Activated T-helper 9 cell treated with anti-CD3 and anti-CD28 coated beads, Interleukin-2, amount 50 U/mL, for 16 hours (primary cell): ENCODE measurements around the gene SERPINE1.
"Not testable (repeated sequence)": the region's sequence is repeated elsewhere in the genome, so short reads cannot be mapped to it uniquely, and the experiment has no call there.

Source experiments
- DNase-seq: peaks from one replicate; pipeline ENCODE4 v3.0.0-alpha.2; 2020; ENCODE audit warnings: low read depth

Gene SERPINE1

DNA sequence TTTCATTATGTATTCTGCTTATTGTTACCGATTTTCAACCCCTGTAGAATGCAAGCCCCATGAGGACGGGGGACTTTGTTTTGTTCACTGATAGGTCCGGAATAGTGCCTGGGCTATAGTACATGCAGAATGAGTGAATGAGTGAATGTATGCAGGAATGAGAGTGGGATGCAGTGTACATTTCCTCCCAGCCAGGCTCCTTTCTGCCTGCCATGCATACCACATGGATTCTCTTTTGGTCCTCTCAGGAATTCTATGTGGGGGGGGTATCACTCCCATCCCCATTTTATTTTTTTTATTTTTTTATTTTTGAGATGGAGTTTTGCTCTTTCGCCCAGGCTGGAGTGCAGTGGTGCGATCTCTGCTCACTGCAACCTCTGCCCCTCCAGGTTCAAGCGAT, 24.9 kb upstream of the SERPINE1 start:
- DNase-seq, result no peak

GRCh38 chr7:101103701-101104100, 23.2 kb upstream of the SERPINE1 start:
- DNase-seq, result not testable (repeated sequence)

DNA sequence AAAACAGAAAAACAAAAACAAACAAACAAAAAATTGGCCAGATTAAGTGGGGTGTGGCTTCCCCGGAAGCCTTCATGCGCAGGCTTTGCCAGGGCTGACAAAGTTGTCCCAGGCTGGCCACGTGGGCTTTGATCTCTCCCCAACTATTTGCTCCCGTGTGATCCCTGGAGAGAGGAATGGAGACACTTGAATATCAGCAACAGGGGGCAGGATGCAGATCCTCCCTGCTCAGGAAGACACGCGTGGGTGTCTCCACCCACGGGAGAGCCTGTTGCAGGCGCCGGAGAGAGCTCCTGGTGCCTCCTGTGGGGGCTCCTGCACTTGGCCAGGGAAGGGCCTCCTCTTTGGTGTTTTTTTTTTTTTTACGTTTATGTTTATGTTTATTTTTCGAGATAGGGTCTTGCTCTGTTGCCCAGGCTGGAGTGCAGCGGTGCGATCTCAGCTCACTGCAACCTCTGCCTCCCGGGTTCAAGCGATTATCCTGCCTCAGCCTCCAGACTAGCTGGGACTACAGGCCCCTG, 22.7 kb upstream of the SERPINE1 start:
- no peak for DNase-seq

GRCh38 chr7:101104799-101105198, 22.1 kb upstream of the SERPINE1 start:
- no peak for DNase-seq

DNA sequence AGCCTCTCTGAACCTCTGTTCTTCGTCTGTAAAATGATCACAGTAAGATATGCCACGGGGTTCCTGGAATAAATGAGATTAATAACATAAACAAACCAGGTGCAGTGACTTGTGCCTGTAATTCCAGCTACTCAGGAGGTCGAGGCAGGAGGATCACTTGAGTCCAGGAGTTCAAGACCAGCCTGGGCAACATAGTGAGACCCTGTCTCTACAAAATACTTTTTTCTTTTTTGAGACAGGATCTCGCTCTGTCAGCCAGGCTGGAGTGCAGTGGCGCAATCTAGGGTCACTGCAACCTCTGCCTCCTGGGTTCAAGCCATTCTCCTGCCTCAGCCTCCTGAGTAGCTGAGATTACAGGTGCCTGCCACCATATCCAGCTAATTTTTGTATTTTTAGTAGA, 21.7 kb upstream of the SERPINE1 start:
- not testable (repeated sequence) for DNase-seq

GRCh38 chr7:101106386-101106785, 20.5 kb upstream of the SERPINE1 start:
- DNase-seq, result no peak

- no peak for DNase-seq
Measured at GRCh38 chr7:101108330-101108857, 18.5 kb upstream of the SERPINE1 start.

- DNase-seq, result no peak
Measured at GRCh38 chr7:101108961-101109360, 17.9 kb upstream of the SERPINE1 start.

DNA sequence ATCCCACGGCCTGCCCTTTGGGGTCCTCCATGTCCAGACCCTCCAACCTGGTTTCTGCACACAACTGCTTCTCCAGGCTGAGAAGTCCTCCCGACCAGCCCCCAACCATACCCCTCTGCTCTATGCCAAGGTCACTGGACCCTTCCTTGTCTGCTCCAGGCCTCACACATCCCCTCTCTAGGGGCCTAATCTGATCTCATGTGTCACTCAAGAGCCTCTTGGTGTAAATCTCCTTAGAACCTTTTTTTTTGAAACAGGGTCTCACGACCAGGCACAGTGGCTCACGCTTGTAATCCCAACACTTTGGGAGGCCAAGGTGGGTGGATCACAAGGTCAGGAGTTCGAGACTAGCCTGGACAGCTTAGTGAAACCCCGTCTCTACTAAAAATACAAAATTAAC, 17.5 kb upstream of the SERPINE1 start:
- DNase-seq, result no peak

DNA sequence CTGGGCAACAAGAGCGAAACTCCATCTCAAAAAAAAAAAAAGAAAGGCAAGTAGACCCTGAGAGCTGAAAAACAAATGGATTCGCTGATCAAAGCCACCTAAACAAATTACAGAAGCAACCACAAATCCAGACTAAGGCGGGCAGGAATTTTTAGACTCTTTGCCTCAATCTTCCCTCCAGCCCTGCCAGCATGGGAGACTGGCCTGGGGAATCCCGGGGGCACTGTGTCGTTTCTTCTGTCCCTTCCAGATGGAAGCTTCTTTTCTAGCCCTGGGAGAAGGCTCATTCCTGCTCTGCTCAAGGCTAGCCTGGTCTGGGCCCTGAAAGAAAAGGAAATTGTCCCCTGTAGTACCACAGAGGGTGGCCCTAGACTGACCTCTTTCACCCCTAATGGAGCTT, 15.6 kb upstream of the SERPINE1 start:
- DNase-seq, result no peak

DNA sequence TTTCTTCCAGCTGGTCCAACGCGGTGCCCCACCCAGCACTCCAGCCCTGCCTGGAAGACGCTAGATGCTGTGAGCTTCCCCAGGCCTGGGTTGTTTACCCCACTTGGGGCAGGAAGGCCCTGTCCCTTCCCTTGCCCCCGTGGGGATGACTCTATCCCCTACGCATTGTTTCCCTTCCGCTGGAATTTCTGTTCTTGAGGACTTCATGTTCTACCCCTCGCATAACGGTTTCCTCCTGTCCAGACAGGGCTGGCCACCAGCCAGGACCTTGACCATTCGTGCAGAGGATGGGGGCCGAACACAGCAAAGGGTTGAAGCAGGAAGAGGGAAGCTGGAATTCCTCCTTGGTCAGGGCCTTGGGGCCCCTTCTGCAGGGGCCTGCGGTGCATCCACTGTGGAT, 14.7 kb upstream of the SERPINE1 start:
- DNase-seq, result no peak

GRCh38 chr7:101113140-101113539, 13.8 kb upstream of the SERPINE1 start:
- DNase-seq, result not testable (repeated sequence)

DNA sequence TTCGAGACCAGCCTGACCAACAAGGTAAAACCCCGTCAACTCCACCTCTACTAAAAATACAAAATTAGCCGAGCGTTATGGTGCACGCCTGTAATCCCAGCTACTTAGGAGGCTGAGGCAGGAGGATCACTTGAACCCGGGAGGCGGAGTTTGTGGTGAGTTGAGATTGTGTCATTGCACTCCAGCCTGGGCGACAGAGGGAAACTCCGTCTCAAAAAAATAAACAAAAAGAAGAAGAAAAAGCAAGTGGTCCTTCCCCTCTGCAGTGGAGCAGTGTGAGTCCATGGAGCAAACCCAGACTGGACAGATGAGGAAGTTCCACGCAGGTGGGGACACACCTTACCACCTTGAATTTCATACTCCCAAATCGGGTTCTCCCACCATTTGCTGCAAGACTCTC, 13.1 kb upstream of the SERPINE1 start:
- DNase-seq, result no peak

DNA sequence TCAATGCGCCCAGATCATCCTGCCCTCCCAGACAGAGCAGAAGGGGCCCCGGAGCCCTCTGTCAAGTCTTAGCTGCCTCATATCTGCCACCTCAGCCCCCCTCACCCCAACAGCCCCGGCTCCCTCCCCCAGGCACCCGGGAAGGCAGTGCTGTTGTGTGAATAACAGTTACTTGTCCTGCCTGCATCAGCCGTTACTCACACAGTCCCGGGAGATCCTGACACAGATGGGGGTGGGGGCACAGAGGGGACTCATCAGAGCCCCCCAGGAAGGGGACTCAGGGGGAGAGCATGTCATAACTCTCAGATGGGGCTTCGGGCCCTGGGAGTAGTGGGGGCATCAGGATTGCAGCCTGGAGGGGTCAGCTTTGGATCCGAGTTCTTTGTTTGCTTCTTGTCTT, 12.4 kb upstream of the SERPINE1 start:
- DNase-seq, result no peak

DNA sequence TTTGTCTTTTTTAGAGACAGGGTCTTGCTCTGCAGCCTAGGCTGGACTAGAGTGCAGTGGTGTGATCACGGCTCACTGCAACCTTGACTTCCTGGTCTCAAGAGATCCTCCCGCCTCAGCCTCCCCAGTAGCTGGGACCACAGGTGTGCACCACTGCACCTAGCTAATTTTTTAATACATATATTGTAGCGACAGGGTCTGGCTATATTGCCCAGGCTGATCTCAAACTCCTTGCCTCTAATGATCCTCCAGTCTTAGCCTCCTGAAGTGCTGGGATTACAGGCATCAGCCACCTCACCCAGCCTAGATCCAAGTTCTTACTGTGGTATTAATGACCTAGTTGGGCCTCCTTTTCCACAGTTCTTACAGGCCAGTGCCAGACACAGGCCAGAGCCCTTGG, 11.7 kb upstream of the SERPINE1 start:
- DNase-seq, result no peak

DNA sequence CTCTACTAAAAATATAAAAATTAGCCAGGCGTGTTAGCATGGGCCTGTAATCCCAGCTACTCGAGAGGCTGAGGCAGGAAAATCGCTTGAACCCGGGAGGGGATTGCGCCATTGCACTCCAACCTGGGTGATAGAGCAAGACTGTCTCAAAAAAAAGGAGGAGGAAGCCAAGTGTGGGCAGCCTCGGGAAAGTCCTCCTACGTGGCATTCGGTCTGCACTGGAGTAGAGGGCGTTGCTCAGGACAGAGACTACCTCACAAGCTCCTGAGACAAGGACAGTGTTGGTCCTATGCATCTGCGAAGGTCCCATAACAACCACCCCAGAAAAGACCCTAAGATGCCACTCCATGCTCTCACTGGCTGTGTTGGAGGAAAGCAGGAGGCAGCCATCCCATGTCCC, 10.0 kb upstream of the SERPINE1 start:
- no peak for DNase-seq

- DNase-seq, result no peak
Measured at GRCh38 chr7:101118856-101119255, 8.0 kb upstream of the SERPINE1 start.

GRCh38 chr7:101119876-101120275, 7.0 kb upstream of the SERPINE1 start:
- no peak for DNase-seq

- no peak for DNase-seq
Measured at GRCh38 chr7:101120315-101120714, 6.6 kb upstream of the SERPINE1 start.

- DNase-seq, result not testable (repeated sequence)
Measured at GRCh38 chr7:101121631-101121990, 5.3 kb upstream of the SERPINE1 start.

- no peak for DNase-seq
Measured at GRCh38 chr7:101121991-101122932, 4.6 kb upstream of the SERPINE1 start.

- no peak for DNase-seq
Measured at GRCh38 chr7:101122933-101123702, 3.8 kb upstream of the SERPINE1 start.

DNA sequence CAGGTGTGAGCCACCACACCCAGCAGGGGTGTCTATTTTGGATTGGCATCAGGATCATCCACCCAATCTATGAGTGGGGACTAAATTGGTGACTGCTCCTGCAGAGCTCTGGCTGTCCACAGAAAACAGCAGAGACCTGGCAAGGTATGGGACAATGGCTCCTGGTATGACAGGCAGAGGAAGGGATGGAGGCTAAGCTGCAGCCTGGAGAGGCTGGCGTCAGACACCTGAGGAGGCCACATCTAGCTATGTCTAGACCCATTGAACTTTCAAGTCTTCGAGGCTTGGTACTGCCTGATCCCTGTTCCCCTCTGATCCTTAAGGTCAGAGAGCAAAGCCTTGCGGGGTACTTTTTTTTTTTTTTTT, 3.2 kb upstream of the SERPINE1 start:
- no peak for DNase-seq
